Measurements from ENCODE around the gene DNAJB5. TPM values are rescaled to one million over a fixed set of nuclear protein-coding genes. Genes with fewer than 3 reads are reported as not detected.
A peak's percentile ranks its signal among the peaks of the same experiment; 100 is the strongest.

Gene DNAJB5
- total and polyA plus RNA-seq, 3 experiments from 2014 or later = 2.4 to 3.7 (median 3.3) TPM

- DNase-seq = no peak
- Mint-ChIP-seq H3K27me3 (no peaks in the 10 kb centered on the region), H3K4me3 (peak overlapping the region; percentile 5 to 74 (median 33)), H3K36me3 (peaks cover 0 to 5% (median 0%) of the 10 kb centered on the region in 3 donors), H3K27ac (peak overlapping the region in 6 of 8 donors; percentile 31 to 94 (median 72)), H3K9me3 (no peaks in the 10 kb centered on the region), H3K4me1 (peaks cover 49 to 77% (median 69%) of the 10 kb centered on the region in 3 donors)
- Histone ChIP-seq H3K27me3 (ENCODE audit: insufficient read depth, low read length, poor library complexity, severe bottlenecking) (no peaks in the 10 kb centered on the region), H3K27ac (ENCODE audit: low read depth, low read length) (no peak overlapping the region), H3K4me3 (ENCODE audit: low read length) (no peak overlapping the region), H3K9me3 (ENCODE audit: low read length) (no peaks in the 10 kb centered on the region), H3K4me1 (ENCODE audit: insufficient read depth, low read length) (peaks cover 63% of the 10 kb centered on the region), H3K36me3 (ENCODE audit: insufficient read depth, low read length) (no peaks in the 10 kb centered on the region)
- ChIA-PET POLR2A (no interaction called here), CTCF (no interaction called here)
These were observed 2.2 kb upstream of the DNAJB5 start for GRCh38 chr9:34987160-34987901.

DNA sequence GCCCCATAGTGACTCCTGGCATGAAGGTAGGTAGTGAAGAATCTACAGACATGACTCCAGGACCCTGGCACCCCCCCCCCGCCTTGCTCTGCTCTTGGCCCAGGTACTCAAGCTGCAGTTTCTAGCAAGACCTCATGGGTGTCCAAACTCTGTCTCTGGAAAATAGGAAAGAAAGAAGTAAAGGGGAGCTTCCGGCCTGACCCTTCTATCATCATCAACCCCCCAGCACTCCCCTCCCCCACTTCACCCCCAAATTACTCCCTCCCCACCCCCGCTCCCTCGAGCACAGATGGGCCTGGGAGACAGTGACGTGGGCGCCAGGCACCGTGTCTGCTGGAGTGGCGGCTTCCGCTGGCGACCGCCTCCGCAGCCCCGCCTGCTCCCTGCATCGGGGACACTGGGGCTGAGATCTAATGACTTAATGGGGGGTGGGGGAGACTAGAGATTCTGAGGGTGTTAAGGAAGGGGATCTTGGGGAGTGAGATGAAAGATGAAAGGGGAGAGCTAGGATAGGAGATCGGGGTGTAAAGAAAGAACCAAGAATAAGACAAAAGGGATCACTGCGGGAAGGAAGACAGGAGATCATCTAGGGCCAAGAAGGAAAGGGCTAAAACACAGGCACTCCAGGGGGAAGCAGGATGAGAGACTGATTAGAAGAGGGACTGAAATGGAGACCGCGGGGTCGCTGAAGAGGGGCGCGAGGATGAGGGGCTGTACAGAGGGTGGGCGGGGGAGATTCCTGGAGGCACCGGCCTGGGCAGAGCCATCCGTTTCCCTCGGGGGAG is 1.1 kb upstream of the DNAJB5 start:
- Mint-ChIP-seq H3K27me3 (no peaks in the 10 kb centered on the region), H3K9me3 (no peaks in the 10 kb centered on the region), H3K4me3 (peak overlapping the region; percentile 77 to 98 (median 93)), H3K36me3 (peaks cover 0 to 5% (median 0%) of the 10 kb centered on the region in 3 donors), H3K4me1 (peaks cover 38 to 66% (median 58%) of the 10 kb centered on the region in 3 donors), H3K27ac (peak overlapping the region; percentile 25 to 97 (median 92))
- peak overlapping the region; percentile 49 for H3K27ac ChIP-seq (ENCODE audit: low read depth, low read length)
- DNase-seq = peak; percentile 34 to 76 (median 48)
- peaks cover 52% of the 10 kb centered on the region for H3K4me1 ChIP-seq (ENCODE audit: insufficient read depth, low read length)
- ChIA-PET POLR2A (interaction anchor here (2.0 kb wide), 1 partner anchor 83 kb away, joined by 9 read pairs; the partner anchor contains the start of gene VCP), CTCF (no interaction called here)
- no peaks in the 10 kb centered on the region for H3K9me3 ChIP-seq (ENCODE audit: low read length)
- H3K36me3 ChIP-seq (ENCODE audit: insufficient read depth, low read length) = no peaks in the 10 kb centered on the region
- H3K27me3 ChIP-seq (ENCODE audit: insufficient read depth, low read length, poor library complexity, severe bottlenecking) = no peaks in the 10 kb centered on the region
- H3K4me3 ChIP-seq (ENCODE audit: low read length) = peak overlapping the region; percentile 92

GRCh38 chr9:34989946-34990635 is 546 bp downstream of the DNAJB5 start:
- DNase-seq = peak in 4 of 5 donors; percentile 26 to 67 (median 36)
- Mint-ChIP-seq H3K9me3 (no peaks in the 10 kb centered on the region), H3K4me1 (peaks cover 29 to 51% (median 45%) of the 10 kb centered on the region in 3 donors), H3K36me3 (peaks cover 0 to 5% (median 0%) of the 10 kb centered on the region in 3 donors), H3K4me3 (peak overlapping the region; percentile 77 to 90 (median 84)), H3K27ac (peak overlapping the region in 3 of 8 donors; percentile 34 to 84 (median 60)), H3K27me3 (no peaks in the 10 kb centered on the region)
- Histone ChIP-seq H3K4me1 (ENCODE audit: insufficient read depth, low read length) (peaks cover 40% of the 10 kb centered on the region), H3K9me3 (ENCODE audit: low read length) (no peaks in the 10 kb centered on the region), H3K4me3 (ENCODE audit: low read length) (peak overlapping the region; percentile 50), H3K36me3 (ENCODE audit: insufficient read depth, low read length) (no peaks in the 10 kb centered on the region), H3K27me3 (ENCODE audit: insufficient read depth, low read length, poor library complexity, severe bottlenecking) (no peaks in the 10 kb centered on the region), H3K27ac (ENCODE audit: low read depth, low read length) (peak overlapping the region; percentile 18)
- POLR2A ChIA-PET = interaction anchor here (2.0 kb wide), 1 partner anchor 82 kb away, joined by 9 read pairs; the partner anchor contains the start of gene VCP
- CTCF ChIA-PET = interaction anchor here (0.9 kb wide), 1 partner anchor 90 kb away, joined by 3 read pairs; no protein-coding TSS in a partner anchor

DNA sequence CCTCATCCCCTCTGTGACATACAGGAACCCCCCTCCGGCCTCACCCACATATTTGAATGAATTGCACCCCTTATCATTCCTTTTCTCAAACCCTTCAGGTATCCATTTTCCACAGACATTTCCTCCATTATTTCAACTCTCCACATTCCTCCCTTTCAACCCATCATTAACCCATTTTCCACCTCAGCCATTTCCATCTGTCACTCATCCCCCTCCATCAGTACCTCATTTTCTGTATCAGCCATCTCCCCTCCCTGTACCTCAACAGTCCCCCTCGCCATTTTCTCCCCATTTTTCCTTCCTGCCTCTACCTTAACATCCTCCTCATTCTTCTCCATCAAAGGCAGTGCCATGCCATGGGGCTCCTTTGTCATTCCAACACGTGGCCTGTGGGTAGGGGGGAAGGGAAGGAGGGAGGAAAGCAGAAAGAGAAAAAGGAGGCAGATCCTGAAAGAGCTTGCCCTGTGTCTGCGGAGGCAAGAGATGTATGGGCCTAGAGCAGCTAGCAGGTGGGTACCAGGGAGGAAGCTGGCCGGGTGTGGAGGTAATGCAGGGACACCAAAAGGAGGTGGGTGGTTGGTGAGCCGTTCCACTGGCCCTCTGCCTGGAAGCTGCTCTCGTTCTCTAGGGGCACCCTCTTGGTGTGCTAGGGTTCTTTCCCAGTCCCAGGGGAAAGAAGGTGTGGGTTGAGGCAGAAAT is 1.5 kb downstream of the DNAJB5 start:
- H3K36me3 Mint-ChIP-seq = peaks cover 0 to 5% (median 0%) of the 10 kb centered on the region in 3 donors
- peak overlapping the region in 5 of 8 donors; percentile 48 to 89 (median 58) for H3K27ac Mint-ChIP-seq
- no peak for DNase-seq
- no peaks in the 10 kb centered on the region for H3K36me3 ChIP-seq (ENCODE audit: insufficient read depth, low read length)
- no peaks in the 10 kb centered on the region for H3K9me3 ChIP-seq (ENCODE audit: low read length)
- peaks cover 33% of the 10 kb centered on the region for H3K4me1 ChIP-seq (ENCODE audit: insufficient read depth, low read length)
- H3K27ac ChIP-seq (ENCODE audit: low read depth, low read length) = no peak overlapping the region
- H3K4me3 Mint-ChIP-seq = peak overlapping the region; percentile 41 to 90 (median 82)
- H3K27me3 ChIP-seq (ENCODE audit: insufficient read depth, low read length, poor library complexity, severe bottlenecking) = no peaks in the 10 kb centered on the region
- H3K4me3 ChIP-seq (ENCODE audit: low read length) = no peak overlapping the region
- ChIA-PET POLR2A (no interaction called here), CTCF (interaction anchor here (0.9 kb wide), 1 partner anchor 91 kb away, joined by 3 read pairs; no protein-coding TSS in a partner anchor)
- H3K4me1 Mint-ChIP-seq = peaks cover 24 to 42% (median 35%) of the 10 kb centered on the region in 3 donors
- H3K9me3 Mint-ChIP-seq = no peaks in the 10 kb centered on the region
- no peaks in the 10 kb centered on the region for H3K27me3 Mint-ChIP-seq

DNA sequence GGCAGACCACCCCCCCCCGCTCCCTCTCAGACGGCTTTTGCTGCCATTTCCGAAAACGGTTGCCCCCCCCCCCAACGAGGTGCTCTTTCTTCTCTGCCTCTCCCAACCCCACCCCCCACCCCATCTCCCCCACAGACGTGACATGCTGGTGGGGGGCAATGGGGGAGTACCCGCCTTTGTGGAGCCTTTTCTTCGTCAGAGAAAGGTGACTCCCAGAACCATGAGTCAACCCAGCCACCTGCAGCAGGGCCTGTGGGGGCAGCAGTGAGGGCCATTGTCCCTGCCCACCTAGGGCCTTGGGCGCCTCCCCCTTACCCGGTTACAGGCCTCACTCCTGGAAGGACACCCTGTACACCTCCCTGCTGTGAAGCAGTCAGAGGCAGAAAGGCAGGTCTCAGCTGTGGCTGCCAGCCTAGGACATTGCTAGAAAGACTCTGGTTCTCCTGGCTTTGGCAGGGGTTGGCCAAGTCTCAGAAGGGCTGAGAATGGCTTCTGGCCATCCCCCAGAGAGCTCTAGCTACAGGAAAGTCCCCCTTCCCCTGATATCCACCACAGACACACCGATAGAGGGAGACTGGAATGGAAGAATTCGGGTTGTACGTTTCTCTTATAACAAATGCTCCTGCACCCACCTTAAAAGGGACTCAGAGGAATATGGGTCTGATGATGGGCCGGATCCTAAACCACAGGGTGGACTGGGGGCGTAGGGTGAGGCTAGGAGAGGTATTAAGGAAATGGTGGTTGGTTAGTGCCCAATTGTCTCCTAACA is 2.2 kb downstream of the DNAJB5 start:
- DNase-seq = no peak
- no peak overlapping the region for H3K27ac Mint-ChIP-seq
- peaks cover 21 to 34% (median 28%) of the 10 kb centered on the region in 3 donors for H3K4me1 Mint-ChIP-seq

DNA sequence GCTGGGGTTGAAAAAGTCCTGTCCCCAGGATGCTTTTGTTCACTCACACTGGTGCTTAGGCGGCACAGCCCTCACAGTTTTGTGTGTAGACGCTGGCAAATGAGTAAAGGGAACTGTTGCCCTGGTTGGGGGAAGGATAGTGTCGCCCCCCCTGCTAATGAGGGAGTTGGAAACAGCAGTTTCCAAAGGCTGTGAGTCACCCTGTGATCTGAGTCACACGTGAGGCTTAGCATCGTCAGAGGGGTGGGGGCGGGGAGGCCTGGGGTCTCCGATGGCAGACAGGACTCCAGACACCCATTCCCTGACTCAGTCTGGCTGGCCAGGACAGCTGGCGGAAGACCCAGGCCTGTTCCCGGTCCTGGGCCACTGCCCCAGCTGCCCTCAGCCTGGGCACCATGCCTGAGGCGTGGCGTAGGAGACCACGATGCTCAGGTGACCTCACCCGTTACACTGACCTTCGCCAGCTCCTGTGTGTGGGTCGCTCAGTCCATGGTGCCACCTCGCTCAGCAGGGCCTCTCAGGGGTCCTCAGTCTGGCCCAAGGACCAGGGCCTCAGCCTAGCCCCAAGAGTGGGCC is 2.9 kb downstream of the DNAJB5 start:
- H3K27ac Mint-ChIP-seq = peak overlapping the region in 1 of 8 donors; percentile 56
- no peaks in the 10 kb centered on the region for H3K9me3 Mint-ChIP-seq
- Histone ChIP-seq H3K27me3 (ENCODE audit: insufficient read depth, low read length, poor library complexity, severe bottlenecking) (no peaks in the 10 kb centered on the region), H3K4me1 (ENCODE audit: insufficient read depth, low read length) (peaks cover 19% of the 10 kb centered on the region), H3K9me3 (ENCODE audit: low read length) (no peaks in the 10 kb centered on the region), H3K27ac (ENCODE audit: low read depth, low read length) (no peak overlapping the region), H3K4me3 (ENCODE audit: low read length) (no peak overlapping the region), H3K36me3 (ENCODE audit: insufficient read depth, low read length) (no peaks in the 10 kb centered on the region)
- POLR2A ChIA-PET = no interaction called here
- no peak for DNase-seq
- H3K4me1 Mint-ChIP-seq = peaks cover 15 to 28% (median 22%) of the 10 kb centered on the region in 3 donors
- H3K27me3 Mint-ChIP-seq = no peaks in the 10 kb centered on the region
- H3K4me3 Mint-ChIP-seq = no peak overlapping the region
- CTCF ChIA-PET = interaction anchor here (0.6 kb wide), 1 partner anchor 926 kb away, joined by 4 read pairs; no protein-coding TSS in a partner anchor
- peaks cover 0 to 8% (median 3%) of the 10 kb centered on the region in 3 donors for H3K36me3 Mint-ChIP-seq

More for the DNA sequence above, 2.2 kb downstream of the DNAJB5 start:
- POLR2A ChIA-PET = no interaction called here
- peak overlapping the region in 2 of 7 donors; percentile 71 to 79 for H3K4me3 Mint-ChIP-seq
- no peaks in the 10 kb centered on the region for H3K27me3 Mint-ChIP-seq
- H3K36me3 ChIP-seq (ENCODE audit: insufficient read depth, low read length) = no peaks in the 10 kb centered on the region
- H3K36me3 Mint-ChIP-seq = peaks cover 0 to 5% (median under 1%) of the 10 kb centered on the region in 3 donors
- peaks cover 25% of the 10 kb centered on the region for H3K4me1 ChIP-seq (ENCODE audit: insufficient read depth, low read length)
- H3K9me3 Mint-ChIP-seq = no peaks in the 10 kb centered on the region
- CTCF ChIA-PET = interaction anchor here (0.6 kb wide), 1 partner anchor 927 kb away, joined by 4 read pairs; no protein-coding TSS in a partner anchor
- H3K27me3 ChIP-seq (ENCODE audit: insufficient read depth, low read length, poor library complexity, severe bottlenecking) = no peaks in the 10 kb centered on the region
- H3K4me3 ChIP-seq (ENCODE audit: low read length) = no peak overlapping the region
- H3K9me3 ChIP-seq (ENCODE audit: low read length) = no peaks in the 10 kb centered on the region
- no peak overlapping the region for H3K27ac ChIP-seq (ENCODE audit: low read depth, low read length)
